Stomach smooth muscle (tissue), 2 donors: ENCODE data around the gene SPATA13.

Experiments used
- H3K27ac ChIP-seq: one replicate; pipeline ENCODE4 v1.7.0; 2013; ENCODE audit warnings: mild to moderate bottlenecking, low read length, inconsistent platforms
- H3K27me3 ChIP-seq, 2 donors: one replicate each; pipeline ENCODE4 v1.7.0; 2013; ENCODE audit warnings: low read length in 2 of 2; ENCODE audit not compliant: insufficient read depth in 2 of 2, control insufficient read depth in 1 of 2
- H3K36me3 ChIP-seq, 2 donors: one replicate each; pipeline ENCODE4 v1.7.0; 2013; ENCODE audit warnings: low read length in 2 of 2; ENCODE audit not compliant: control insufficient read depth in 2 of 2, insufficient read depth in 2 of 2
- H3K4me1 ChIP-seq: one replicate; pipeline ENCODE4 v1.7.0; 2013; ENCODE audit warnings: low read length; ENCODE audit not compliant: control insufficient read depth, insufficient read depth
- H3K4me3 ChIP-seq, 2 donors: one replicate each; pipeline ENCODE4 v1.7.0; 2013; ENCODE audit warnings: low read length in 2 of 2
- H3K9ac ChIP-seq, 2 donors: one replicate each; pipeline ENCODE4 v1.7.0; 2013; ENCODE audit warnings: low read length in 2 of 2, mild to moderate bottlenecking in 1 of 2
- H3K9me3 ChIP-seq, 2 donors: one replicate each; pipeline ENCODE4 v1.7.0; 2013; ENCODE audit warnings: low read length in 2 of 2; ENCODE audit not compliant: control insufficient read depth in 2 of 2
- donor health status: healthy.
- donor health status: Pancreatic carcinoma.

The SPATA13 gene

DNA sequence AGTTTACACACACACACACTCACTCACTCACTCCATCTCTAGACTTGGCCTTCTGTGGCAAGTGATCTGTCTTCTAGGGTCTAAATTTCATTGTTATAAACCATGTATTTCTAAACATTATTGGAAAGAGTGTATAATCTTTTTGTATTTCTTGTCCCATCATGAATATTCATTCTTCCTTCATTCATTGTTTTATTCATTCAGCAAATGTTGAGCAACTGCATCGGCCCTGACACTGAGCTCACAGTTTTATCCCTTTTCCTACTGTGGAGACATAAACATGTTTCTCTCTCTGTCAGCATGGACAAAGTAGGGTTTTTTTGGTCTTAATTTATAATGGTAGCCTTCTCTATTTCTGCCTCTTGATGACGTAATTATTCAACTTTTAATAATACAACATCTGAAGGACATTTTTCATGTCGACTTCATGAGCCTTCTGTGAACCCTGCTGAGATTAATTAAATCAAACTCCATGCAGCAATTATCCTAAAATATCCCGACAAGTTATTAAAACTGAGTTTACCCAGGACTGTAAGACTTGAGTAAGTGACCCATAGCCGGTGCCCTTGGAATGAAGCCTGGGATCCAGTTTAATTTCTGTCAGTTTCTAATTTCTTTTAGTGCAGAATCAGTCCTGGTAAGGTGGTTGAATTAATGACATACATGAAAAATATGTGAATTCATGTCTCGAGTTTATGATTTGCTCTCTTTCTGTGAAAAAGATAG lies 7.3 kb downstream of the SPATA13 start:
- Histone ChIP-seq H3K9me3 (no peaks in the 10 kb centered on the region), H3K9ac (no peak overlapping the region), H3K27ac (peak overlapping the region; percentile 31), H3K36me3 (peaks cover 0 to 6% of the 10 kb centered on the region in 2 donors), H3K4me3 (no peak overlapping the region), H3K4me1 (peaks cover 6% of the 10 kb centered on the region), H3K27me3 (no peaks in the 10 kb centered on the region)

- H3K9ac ChIP-seq: no peak overlapping the region
- H3K36me3 ChIP-seq: peaks cover 0 to 6% of the 10 kb centered on the region in 2 donors
- peak overlapping the region; percentile 31 for H3K27ac ChIP-seq
- H3K9me3 ChIP-seq: no peaks in the 10 kb centered on the region
- H3K4me3 ChIP-seq: no peak overlapping the region
- H3K4me1 ChIP-seq: peaks cover 6% of the 10 kb centered on the region
- no peaks in the 10 kb centered on the region for H3K27me3 ChIP-seq
Measured at GRCh38 chr13:24168392-24168750, 7.9 kb downstream of the SPATA13 start.

DNA sequence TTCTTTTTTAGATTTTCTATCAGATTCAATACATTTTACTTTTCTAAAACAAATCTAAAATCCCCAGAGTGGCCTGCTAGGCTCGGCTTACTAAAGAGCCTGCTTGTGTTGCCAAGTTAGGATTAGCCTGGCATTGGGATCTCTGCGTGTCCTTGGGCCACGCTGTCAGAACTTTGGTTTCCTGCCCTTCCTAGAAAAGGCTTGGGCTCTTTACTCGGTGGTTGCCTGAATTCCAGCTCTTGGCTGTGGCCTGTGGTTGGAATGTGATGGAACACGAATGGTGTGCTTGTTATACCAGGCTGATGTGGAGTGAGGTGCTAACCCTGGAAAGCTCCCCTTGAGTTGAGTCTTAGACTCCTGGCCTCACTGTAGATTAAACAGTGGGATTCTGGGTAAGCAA lies 8.5 kb downstream of the SPATA13 start:
- Histone ChIP-seq H3K4me3 (no peak overlapping the region), H3K36me3 (peaks cover 0 to 6% of the 10 kb centered on the region in 2 donors), H3K4me1 (peaks cover 6% of the 10 kb centered on the region), H3K9me3 (no peaks in the 10 kb centered on the region), H3K27me3 (no peaks in the 10 kb centered on the region), H3K27ac (peak overlapping the region; percentile 66), H3K9ac (no peak overlapping the region)

GRCh38 chr13:24172071-24172470 lies 11.6 kb downstream of the SPATA13 start:
- no peak overlapping the region for H3K4me3 ChIP-seq
- peaks cover 6% of the 10 kb centered on the region for H3K4me1 ChIP-seq
- no peaks in the 10 kb centered on the region for H3K9me3 ChIP-seq
- H3K36me3 ChIP-seq: no peaks in the 10 kb centered on the region
- H3K27ac ChIP-seq: no peak overlapping the region
- H3K27me3 ChIP-seq: no peaks in the 10 kb centered on the region
- no peak overlapping the region for H3K9ac ChIP-seq

DNA sequence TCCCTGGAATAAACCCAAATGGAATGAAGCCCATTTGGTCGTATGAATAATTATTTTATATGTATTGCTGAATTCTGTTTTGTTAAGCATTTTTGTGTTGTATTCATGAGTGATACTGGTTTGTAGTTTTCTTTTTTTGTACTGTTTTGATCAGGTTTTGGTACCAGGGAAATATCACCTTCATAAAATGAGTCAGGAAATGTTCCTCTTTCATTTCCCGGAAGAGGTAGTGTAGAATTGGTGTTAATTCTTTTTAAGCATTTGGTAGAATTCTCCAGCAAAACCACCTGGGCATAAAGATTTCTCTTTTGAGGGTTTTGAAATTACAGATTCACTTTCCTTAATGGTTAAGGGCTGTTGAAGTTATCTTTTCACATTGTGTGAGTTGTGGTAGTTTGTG lies 13.3 kb downstream of the SPATA13 start:
- Histone ChIP-seq H3K9ac (no peak overlapping the region), H3K36me3 (no peaks in the 10 kb centered on the region), H3K4me3 (no peak overlapping the region), H3K27me3 (no peaks in the 10 kb centered on the region), H3K9me3 (no peaks in the 10 kb centered on the region), H3K4me1 (no peaks in the 10 kb centered on the region), H3K27ac (no peak overlapping the region)

- Histone ChIP-seq H3K27ac (no peak overlapping the region), H3K9ac (no peak overlapping the region), H3K4me1 (no peaks in the 10 kb centered on the region), H3K27me3 (no peaks in the 10 kb centered on the region), H3K36me3 (no peaks in the 10 kb centered on the region), H3K4me3 (no peak overlapping the region), H3K9me3 (no peaks in the 10 kb centered on the region)
Measured at GRCh38 chr13:24175847-24176246, 15.3 kb downstream of the SPATA13 start.

GRCh38 chr13:24176351-24177101 lies 16.0 kb downstream of the SPATA13 start:
- H3K27me3 ChIP-seq: no peaks in the 10 kb centered on the region
- H3K4me3 ChIP-seq: no peak overlapping the region
- no peak overlapping the region for H3K27ac ChIP-seq
- no peaks in the 10 kb centered on the region for H3K36me3 ChIP-seq
- no peaks in the 10 kb centered on the region for H3K4me1 ChIP-seq
- no peaks in the 10 kb centered on the region for H3K9me3 ChIP-seq
- H3K9ac ChIP-seq: no peak overlapping the region

- Histone ChIP-seq H3K9me3 (no peaks in the 10 kb centered on the region), H3K9ac (no peak overlapping the region), H3K4me3 (no peak overlapping the region), H3K36me3 (no peaks in the 10 kb centered on the region), H3K27me3 (no peaks in the 10 kb centered on the region), H3K27ac (no peak overlapping the region), H3K4me1 (no peaks in the 10 kb centered on the region)
Measured at GRCh38 chr13:24178847-24179485, 18.4 kb downstream of the SPATA13 start.

DNA sequence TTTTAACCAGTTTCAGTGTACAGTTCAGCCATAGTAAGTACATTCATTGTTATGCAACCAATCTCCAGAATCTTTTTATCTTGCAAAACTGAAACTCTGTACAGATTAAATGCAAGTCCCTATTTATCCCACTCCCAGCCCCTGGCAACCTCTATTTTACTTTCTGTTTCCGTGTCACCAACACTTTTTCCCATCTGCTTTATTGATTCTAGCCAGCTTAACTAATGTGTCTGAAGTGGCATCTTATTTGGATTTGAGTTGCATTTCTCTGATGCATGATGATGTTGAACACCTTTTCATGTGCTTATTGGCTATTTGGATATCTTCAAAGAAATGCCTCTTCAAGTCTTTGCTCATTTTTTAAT lies 18.9 kb downstream of the SPATA13 start:
- Histone ChIP-seq H3K27ac (no peak overlapping the region), H3K4me1 (no peaks in the 10 kb centered on the region), H3K9me3 (no peaks in the 10 kb centered on the region), H3K27me3 (no peaks in the 10 kb centered on the region), H3K36me3 (no peaks in the 10 kb centered on the region), H3K4me3 (no peak overlapping the region), H3K9ac (no peak overlapping the region)

DNA sequence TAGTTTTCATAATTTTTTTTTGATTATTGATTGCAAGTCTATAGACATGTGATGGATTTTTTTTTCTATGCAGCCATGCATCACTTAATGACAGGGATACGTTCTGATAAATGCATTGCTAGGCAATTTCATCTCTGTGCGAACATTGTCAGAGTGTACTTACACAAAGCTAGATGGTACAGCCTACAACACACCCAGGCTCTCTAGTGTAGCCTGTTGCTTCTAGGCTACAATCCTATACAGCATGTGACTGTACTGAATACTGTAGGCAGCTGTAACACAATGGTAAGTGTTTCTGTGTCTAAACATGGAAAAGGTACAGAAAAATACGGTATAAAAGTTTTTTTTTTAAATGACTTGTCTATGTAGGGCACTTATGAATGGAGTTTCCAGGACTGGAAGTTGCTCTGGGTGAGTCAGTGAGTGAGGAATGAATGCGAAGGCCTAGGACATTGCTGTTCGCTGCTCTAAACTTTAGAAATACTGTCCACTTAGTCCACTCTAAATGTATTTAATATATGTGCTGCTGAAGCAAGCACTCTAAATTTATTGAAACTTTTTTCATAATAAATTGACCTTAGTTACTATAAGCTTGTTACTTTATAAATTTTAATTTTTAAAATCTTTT lies 20.3 kb downstream of the SPATA13 start:
- H3K27ac ChIP-seq: no peak overlapping the region
- no peak overlapping the region for H3K9ac ChIP-seq
- no peaks in the 10 kb centered on the region for H3K27me3 ChIP-seq
- no peaks in the 10 kb centered on the region for H3K9me3 ChIP-seq
- no peaks in the 10 kb centered on the region for H3K4me1 ChIP-seq
- H3K4me3 ChIP-seq: no peak overlapping the region
- H3K36me3 ChIP-seq: no peaks in the 10 kb centered on the region
